GM18499 (cell line): ENCODE results near the gene RAB23.

Experiments used
- ATAC-seq: cut with Tn5 transposase; IDR thresholded peaks from one replicate; pipeline ENCODE4 v1.9.1; 2021; ENCODE audit warnings: moderate number of reproducible peaks; ENCODE audit not compliant: insufficient read depth, unreplicated experiment

The RAB23 gene

DNA sequence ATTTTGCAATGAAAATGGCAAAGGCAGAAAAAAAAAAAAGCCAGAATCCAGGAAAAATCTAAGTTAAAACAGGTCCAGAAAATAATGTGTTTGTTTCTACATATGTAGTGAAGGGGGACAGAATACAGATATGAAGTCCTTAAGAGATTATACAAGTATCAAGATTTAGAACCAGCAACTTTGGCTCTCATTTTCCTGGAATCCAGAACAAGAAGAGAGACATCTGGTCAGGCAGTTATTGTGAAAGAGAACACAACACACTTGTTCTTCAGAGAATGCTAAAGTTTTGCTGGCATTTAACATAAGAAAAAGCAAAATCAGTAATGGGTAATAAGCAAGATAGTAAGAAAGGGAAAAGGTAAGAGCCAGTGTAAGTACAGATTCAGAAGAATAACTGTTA lies 28.9 kb downstream of the RAB23 start:
- no peak for ATAC-seq

DNA sequence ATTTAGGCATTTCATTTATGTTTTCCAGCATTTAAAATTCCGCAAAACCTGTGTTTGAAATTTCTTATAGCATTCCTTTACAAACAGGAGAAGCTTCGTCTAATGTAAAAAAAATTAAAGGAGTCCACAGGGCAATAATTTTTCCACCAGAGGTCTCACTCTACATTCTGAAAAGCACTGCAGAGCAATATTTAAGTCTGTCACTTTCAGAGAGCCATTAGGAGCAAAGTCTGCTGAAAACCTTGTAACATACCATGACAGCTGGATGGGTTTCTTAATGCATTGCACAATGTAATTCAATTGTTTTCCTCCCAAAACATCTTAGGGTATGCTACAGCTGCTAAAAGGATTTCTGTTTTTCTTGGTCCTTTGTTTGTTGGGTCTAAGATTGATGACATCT lies 32.0 kb downstream of the RAB23 start:
- no peak for ATAC-seq

DNA sequence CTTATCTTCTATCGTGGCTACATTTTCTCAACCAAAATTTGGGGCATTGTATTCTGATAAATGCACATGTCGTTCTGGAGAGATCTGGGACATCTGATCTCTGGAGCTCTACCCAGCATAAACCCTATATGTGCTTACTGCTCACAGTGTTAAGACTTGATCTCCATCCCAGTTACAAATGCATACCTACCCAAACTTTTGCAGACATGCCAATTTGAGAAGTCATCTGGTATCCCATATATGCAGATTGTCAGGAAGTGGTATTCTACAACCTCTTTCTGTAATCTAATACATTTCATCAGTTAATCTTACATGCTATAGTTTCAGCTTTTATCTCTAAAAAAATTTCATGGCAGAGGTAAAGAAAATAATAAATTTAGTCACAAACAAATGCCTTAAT lies 38.8 kb downstream of the RAB23 start:
- ATAC-seq: no peak

DNA sequence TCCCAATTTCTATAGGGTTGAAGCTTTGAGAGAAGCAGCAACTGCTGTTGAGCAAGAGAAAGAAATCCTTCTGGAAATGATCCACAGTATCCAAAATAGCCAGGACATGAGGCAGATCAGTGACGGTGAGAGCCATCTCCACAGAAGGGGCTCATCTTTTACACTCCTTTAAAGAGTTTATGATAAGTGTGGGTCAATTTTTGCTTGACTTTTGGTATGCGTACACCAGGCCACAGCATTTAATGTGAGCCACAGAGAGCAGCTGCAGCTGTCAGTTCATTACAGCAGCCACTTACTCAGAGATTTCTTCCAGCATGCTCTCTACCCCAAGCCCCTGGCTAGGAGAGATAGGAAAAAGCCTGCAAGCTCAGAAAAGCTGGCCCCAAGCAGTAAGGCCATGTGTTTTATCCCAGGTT lies 40.1 kb downstream of the RAB23 start:
- ATAC-seq: no peak

DNA sequence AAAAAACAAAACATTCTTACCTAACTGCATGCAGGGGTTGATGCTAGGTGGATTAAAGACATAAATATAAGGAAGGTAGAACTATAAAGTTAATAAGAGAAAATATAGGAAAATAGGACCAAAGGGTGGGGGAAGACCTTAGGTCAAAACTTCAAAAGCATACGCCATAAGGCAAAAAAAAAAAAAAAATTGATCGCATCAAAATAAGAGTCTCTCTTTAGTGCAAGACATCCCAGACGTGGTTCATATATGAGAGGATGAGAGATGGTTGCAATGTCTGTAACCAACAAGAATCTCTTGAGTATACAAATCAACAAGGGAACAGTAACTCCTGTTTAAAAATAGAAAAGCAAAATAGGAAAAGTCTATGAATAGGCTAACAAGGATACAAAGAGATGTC lies 41.5 kb downstream of the RAB23 start:
- no peak for ATAC-seq

DNA sequence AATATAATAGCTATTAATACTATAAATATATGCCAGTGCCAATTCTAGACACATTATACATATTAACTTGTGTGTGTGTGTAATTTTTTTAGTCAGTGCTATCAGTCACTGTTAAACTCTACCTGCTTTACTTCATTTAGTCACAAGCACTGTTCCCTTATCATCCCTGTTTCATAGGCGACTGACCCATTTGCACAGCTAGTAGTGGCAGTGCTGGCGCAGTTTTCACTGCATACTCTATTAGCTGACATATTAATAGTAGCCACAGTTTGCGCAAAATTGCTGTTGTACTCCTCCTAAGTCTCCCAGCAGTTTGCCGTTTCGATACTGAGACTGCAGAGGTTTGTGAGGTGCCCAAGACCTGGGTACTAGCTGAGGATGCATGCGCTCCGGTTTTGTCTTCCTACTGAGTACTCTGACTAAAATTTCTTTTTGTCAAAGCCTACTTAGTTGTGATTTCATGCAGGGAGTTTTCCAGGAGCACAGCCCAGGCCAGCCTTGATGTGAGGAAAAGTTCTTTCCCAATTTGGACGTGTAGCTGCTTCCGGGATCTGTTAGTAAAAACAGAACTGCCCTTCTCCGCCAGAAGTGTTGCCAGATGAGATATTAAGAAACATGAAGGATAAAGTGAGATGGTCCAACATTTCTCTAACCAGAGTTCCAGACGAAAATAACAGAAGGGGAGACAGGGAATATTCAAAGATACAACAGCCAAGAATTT lies 44.4 kb downstream of the RAB23 start:
- ATAC-seq: no peak

DNA sequence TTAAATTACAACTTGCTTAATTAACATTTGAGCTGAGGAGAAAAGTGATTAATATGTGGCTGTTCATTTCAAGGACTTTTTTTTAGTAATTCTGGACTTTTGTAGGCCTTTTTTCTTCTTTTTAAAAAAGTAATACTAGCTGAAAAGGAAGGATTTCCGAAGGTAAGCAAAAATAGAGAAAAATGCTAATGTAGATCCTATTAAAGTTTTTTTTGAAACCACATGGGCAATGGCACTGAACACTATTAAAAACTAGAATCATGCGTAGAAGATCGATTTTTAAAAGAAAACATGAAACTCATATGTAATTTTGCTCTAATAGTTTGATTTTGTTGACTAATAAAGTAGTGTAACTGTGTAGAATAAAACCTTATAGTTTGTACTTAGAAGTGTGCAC lies 47.6 kb downstream of the RAB23 start:
- no peak for ATAC-seq

DNA sequence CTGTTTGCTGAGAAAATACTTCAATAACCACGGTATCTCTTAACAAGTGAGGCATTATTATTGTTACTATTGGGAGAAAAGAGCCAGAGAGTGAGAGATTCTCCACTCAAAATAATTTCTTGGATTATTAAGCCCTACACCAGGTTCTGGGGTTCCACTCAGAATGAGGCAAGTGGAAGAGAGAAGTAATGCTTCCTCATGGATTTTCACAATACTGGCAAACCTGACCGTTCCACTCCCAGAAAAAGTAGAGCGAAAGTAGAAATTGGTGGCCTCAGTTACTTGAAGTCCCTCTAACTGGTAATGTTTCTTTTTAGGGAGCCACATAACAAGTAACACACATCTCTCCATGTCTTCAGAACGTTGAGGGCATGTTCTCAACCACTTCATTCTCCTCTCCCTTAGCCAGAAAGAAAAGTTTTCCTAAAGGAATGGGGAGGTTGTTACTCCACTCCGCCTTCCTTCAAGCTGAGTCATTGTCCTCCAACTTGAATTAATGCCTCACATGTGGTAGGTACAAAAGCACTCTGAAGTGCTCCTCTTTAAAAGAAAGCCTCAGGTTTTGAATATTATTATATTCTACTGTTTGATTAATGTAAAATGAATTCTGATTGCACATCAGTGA lies 48.1 kb downstream of the RAB23 start:
- no peak for ATAC-seq

DNA sequence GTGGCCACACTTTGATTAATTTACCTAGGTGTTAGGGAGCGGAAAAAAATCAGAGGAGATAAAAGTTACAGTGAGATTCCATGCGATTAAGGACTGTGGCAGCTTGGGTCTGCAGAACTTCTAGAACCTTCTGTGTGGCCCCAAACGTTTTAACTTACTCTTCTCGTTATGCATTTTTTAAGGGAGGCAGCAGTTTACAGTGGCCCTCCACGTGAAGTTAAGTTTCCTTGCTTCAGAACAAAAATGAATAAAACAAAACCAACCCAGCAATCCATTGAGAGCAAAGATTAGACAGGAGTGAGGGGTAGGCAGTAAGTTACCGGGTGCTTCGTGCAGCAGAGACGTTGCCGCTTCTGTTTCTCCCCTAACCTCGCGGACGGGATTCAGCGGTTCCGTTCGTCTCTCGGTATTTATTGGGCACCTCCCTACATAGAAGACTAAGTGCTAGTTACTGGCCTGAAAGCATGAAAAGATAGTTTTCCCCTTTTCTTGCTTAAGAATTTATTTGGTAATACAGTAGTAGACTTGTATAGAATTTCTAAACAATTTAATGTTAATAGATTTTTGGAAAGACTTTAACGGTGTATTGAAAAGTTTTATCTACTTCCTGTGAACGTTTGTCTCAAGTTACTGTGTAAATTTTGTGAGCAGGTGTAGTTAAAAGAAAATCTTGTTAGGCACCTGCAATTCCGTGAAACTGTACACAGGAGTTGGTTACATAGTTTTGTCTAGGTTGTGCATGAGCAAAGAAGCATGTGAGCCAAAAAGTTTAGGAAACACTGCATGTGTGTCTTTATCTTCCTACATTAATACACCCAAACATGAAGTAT lies 48.8 kb downstream of the RAB23 start:
- no peak for ATAC-seq

DNA sequence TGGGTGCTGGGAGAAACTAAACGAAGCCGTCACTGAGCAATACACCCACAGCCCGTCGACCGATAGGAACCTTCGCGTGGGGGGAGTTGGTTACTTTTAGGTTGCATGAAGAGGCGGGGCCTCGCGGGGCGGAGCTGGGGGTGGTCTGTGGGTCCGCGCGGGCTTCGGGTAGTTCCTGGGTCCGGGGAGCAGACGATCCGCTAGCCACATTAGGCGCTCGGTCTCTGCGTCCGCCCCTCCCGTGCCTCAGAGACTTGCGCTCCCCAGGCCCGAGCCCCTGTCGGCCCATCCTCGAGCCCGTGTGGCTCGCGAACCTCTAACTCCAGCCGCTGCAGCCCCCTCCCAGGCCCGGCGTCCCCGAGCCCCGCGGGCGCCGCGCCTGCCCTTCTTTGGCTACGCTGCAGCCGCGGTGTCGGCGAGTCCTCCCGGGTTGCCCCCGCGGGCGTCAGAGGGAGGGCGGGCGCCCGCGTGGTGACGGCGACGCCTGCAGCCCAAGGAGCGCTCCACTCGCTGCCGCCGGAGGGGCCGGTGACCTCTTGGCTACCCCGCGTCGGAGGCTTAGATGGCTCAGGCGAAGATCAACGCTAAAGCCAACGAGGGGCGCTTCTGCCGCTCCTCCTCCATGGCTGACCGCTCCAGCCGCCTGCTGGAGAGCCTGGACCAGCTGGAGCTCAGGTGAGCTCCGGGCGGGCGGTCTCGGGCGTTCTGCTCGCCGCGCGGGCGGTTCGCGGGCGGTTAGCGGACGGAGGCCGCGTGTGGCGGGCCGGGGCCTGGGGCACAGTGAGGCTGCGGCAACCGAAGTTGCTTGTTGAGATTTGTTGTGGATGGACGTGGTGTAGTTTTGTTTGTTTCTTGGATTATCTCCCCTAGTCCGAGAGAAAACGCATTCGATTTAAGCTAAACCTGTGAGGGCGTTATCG lies 49.7 kb downstream of the RAB23 start, which contains the start of gene BAG2:
BAG2 (plus strand) TSS at position 191 of the 920 bp plus-strand sequence; CDS start at position 563, 372 bp downstream.
- peak; percentile 82 for ATAC-seq

DNA sequence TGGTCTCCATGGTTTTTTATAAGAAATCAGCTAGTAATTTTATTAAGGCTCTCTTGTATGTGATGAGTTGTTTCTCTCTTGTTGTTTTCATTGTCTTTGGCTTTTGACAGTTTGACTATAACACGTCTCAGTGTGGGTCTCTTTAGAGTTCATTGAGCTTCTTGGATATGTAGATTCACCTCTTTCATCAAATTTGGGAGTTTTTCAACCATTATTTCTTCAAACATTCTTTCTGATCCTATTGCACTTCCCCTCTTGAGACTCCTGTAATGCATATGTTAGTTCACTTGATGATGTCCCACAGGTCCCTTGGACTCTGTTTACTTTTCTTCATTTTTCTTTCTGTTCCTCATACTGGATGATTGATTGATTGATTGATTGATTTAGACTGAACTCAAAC lies 57.0 kb downstream of the RAB23 start:
- ATAC-seq: no peak

DNA sequence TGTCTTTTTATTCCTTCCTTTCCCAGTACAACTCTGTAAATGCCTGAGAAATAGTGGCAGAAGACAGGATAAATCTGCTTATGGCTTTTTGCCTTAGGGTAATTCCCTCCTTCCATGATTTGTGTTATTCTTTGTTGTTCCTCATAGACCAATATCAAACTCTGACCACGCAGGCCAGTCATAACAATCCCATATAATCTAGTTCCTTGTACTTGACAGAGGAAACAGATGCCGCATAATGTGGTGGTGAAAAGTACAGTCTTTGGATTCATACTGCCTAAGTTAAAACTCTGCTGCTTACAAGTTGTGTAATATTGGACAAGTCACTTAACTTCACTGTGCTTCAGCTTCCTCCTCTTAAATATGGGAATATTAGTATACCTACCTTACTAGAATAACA lies 58.2 kb downstream of the RAB23 start:
- no peak for ATAC-seq

DNA sequence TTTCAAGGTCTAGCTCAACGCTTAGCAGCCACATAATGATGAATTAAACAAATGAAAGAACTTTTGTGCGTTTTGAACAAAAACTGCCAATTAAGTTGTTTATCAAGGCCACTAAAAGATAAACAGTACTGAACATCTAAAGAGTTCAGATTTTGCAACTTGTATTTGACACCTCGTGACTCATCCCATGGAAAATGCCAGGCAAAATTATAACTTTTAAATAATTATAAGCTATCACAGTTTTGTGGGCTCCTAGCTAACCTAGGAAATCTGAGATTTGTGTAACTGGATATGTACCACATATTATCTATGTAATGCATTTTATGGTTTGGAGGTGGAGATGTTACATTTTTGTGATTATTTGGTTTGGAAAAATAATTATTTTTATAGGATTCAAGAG lies 59.6 kb downstream of the RAB23 start:
- ATAC-seq: no peak

DNA sequence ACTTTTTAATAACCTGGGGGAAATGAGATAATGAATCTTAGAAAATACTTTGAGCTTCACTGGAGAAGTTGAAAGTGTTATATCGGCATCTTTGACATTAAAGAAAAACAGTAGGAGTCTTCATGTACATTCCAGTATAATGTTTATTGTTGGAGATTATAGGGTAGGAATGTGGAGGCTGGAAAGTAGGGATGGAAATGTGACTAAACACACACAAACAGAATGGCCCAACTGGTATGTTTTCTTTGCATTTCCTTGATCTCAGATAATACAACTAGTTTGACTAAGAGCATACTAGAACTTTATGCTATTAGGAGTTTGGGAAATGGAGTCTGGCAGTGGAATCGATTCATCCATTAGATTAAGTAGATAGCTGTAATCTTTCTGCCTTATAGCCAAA lies 60.1 kb downstream of the RAB23 start:
- ATAC-seq: no peak

DNA sequence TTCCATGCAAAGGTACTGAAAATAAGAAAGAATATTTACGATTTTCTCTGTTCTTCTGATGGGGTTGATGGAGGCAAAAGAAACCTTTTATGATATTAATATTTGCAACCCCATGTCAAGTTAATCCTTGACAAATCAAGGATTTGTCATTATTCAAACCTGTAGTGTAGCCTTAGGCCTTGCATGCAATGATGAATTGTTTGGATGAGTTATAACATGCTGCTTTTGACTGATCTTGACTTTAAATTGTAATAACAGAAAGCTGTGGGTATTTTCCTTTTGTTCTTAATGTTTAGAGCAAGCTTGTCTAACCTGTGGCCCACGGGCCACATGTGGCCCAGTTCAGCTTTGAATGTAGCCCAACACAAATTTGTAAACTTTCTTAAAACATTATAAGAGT lies 63.0 kb downstream of the RAB23 start:
- no peak for ATAC-seq

DNA sequence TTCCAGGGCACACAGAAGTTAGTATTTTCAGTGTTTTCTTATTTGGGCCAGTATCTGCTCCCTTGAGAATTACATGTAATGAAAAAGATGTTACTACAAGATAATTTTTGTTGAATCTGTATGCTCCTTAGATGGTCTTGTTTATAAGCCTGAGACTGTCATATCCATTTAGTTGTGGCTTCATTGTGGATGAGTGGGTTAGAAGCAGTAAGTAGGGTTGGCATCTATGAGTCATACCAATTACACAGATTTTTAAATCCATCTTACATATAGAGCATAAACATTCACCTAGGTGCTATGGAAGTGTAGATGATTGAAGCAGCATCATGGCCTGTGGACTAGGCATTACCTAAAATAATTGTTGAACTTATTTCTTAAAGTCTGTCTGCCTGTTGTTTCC lies 63.4 kb downstream of the RAB23 start:
- ATAC-seq: no peak

DNA sequence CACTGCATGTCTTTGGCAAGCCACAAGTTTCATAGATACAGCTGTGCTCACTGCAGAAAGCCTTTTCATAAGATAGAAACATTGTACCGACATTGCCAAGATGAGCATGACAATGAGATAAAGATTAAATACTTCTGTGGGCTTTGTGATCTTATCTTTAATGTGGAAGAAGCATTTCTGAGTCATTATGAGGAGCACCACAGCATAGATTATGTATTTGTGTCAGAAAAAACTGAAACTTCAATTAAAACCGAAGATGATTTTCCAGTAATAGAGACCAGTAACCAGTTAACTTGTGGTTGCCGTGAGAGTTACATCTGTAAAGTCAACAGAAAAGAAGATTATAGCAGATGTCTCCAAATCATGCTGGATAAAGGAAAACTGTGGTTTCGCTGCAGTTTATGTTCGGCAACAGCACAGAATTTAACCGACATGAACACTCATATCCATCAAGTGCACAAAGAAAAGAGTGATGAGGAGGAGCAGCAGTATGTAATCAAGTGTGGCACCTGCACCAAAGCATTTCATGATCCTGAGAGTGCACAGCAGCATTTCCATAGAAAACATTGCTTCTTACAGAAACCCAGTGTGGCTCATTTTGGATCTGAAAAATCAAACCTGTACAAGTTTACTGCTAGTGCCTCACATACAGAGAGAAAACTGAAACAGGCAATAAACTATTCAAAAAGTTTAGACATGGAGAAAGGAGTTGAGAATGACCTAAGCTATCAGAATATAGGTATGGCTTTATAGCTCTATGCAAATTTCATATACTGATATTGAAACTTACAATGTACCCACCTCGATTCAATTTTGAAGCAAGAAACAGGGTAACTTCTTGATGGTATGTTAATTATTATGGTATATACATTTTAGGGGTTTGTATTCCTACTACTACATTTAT lies 73.9 kb downstream of the RAB23 start:
- no peak for ATAC-seq

DNA sequence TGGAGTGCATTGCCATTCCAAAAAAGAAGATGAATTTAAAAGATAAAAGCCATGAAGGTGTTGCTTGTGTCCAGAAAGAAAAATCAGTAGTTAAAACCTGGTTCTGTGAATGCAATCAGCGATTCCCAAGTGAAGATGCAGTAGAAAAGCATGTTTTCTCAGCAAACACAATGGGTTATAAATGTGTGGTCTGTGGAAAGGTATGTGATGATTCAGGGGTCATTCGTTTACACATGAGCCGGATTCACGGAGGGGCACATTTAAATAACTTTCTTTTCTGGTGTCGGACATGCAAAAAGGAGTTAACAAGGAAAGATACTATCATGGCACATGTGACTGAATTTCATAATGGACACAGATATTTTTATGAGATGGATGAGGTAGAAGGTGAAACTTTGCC lies 74.7 kb downstream of the RAB23 start:
- ATAC-seq: no peak

DNA sequence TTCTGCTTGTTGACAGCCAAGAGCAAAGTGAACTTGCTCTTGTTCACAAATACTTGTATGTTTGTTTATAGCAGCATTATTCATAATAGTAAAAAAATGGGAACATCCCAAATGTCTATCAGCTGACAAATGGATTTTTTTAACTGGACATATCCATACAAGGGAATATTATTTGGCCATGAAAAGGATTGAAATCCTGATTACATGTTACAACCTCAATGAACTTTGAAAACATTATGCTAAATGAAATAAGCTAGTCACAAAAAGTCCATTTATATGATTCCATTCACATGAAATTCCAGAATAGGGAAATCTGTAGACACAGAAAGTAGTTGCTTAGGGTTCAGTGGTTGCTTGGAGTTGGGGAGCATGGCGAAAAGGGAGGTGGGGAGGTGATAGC lies 78.4 kb downstream of the RAB23 start:
- ATAC-seq: no peak
